GM13977 (cell line): ENCODE measurements around the gene ZSWIM3.

Experiments
- DNase-seq: peaks from one replicate; pipeline ENCODE4 v3.0.0; 2012; ENCODE audit warnings: low spot score
- in situ Hi-C: fragments of 300-500 bp; cut with MboI; formaldehyde crosslinking; loops from one replicate; pipeline ENCODE4 v1.12.0; 2022; ENCODE audit warnings: low sequenced_read_pairs, low pct_unique_long_range_greater_than_20kb, mixed read lengths, inconsistent platforms; ENCODE audit not compliant: unreplicated experiment
- TF ChIP-seq, protein P1 (sequence below): IDR thresholded peaks from 2 replicates; pipeline ENCODE4 v1.5.1; 2012; ENCODE audit warnings: mild to moderate bottlenecking, control low read depth; ENCODE audit not compliant: insufficient read depth; ENCODE audit errors: extremely low read depth, missing control alignments

ZSWIM3 gene

DNA sequence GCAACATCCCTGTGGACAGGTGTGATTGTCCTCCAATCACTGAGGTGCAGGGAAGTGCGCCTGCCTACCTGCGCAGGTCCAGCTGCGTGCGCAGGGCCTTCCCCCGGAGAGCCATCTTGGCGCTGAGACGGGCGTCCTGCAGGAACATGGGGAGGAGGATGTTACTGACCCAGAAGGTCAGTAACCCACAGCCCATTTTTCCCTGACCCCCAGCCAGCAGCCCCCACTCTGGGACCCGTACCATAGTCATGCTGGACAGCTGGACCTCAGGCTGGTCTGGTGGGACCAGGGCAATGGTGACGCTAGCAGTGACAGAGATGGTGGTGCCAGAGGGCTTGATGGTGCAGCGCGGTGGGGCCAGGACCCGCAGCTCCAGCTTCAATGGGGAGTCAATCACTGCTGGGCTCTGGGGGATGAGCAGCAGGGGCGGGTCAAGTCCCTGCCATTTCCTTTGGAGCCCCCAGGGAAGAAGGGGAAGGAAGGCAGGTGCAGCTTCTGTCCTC lies 44.8 kb downstream of the ZSWIM3 start:
- in situ Hi-C loops, result no loop called here
- TF ChIP-seq, protein P1, sequence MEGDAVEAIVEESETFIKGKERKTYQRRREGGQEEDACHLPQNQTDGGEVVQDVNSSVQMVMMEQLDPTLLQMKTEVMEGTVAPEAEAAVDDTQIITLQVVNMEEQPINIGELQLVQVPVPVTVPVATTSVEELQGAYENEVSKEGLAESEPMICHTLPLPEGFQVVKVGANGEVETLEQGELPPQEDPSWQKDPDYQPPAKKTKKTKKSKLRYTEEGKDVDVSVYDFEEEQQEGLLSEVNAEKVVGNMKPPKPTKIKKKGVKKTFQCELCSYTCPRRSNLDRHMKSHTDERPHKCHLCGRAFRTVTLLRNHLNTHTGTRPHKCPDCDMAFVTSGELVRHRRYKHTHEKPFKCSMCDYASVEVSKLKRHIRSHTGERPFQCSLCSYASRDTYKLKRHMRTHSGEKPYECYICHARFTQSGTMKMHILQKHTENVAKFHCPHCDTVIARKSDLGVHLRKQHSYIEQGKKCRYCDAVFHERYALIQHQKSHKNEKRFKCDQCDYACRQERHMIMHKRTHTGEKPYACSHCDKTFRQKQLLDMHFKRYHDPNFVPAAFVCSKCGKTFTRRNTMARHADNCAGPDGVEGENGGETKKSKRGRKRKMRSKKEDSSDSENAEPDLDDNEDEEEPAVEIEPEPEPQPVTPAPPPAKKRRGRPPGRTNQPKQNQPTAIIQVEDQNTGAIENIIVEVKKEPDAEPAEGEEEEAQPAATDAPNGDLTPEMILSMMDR, result no peak
- DNase-seq, result no peak

- DNase-seq, result no peak
- in situ Hi-C loops, result no loop called here
- TF ChIP-seq, protein P1, result no peak
Observed at GRCh38 chr20:45904583-45905504, 47.4 kb downstream of the ZSWIM3 start.

GRCh38 chr20:45905505-45906079 lies 48.2 kb downstream of the ZSWIM3 start:
- no peak for DNase-seq
- TF ChIP-seq, protein P1, result no peak
- in situ Hi-C loops, result no loop called here

GRCh38 chr20:45907219-45907948 lies 50.0 kb downstream of the ZSWIM3 start:
- TF ChIP-seq, protein P1, result no peak
- DNase-seq, result no peak
- in situ Hi-C loops, result no loop called here

DNA sequence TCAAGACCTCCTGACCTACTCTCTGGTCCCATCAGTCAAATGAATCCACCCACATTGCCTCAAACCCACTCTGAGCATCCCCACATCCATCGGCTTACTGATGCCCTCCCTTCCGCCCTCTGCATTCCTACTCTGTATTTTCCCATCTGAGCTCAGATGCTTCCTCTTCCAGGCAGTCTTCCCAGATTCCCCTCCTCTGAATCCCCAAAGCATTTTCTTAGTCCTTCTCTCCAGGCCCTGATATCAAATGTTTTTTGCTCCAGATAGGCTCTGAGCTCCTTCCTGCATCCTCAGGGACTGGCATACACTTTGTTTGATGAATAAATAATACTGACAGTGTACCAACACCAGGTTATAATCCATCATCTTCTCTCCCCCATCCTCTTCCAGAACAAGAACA lies 50.7 kb downstream of the ZSWIM3 start:
- no peak for DNase-seq
- in situ Hi-C loops, result no loop called here
- TF ChIP-seq, protein P1, result no peak

GRCh38 chr20:45909336-45909808 lies 52.0 kb downstream of the ZSWIM3 start:
- TF ChIP-seq, protein P1, result no peak
- in situ Hi-C loops, result no loop called here
- no peak for DNase-seq
